ENCODE data around the gene ZNF724. TPM values are rescaled to one million over a fixed set of nuclear protein-coding genes. Genes with fewer than 3 reads are reported as not detected.
"Not testable (repeated sequence)": the region's sequence is repeated elsewhere in the genome, so short reads cannot be mapped to it uniquely, and the experiment has no call there.

The ZNF724 gene
- total RNA-seq, result 0.58 TPM

DNA sequence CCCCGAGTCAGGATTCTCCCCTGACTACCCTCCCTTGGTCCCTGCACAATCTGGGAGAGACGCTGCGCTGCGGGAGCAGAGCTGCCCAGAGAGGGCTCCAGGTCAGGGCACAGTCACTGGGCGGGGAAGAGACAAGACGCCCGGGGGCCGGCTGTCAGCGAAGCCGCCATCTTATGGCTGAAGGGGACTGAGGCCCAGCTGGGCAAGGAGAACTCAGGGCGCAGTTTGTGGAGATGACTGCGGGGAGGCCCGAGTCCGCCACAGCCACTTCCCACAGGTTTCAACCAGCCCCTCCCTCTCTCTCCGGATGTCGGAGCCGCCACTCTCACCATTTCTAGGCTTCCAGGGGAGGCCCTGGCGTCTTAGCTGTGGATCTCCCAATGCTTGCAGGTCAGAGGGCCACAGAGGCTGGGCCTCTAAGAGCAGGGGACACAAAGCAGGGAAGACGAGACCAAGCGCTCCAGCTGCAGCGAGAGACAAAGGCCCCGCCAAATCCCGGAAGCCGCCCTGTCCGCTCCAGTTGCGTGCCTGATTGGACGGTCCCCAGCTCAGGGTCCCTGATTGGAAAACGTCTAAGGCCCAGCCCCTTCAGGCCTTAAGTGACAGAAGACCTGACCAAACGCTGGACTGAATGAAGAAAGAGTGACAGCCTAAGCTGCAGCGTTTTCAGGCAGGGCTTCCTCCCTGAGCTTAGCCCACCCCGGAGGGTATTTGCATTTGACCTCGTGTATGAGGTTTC is at the start of gene ZNF724:
Gene ZNF724 (minus strand): TSS at position 484 of the 739 bp plus-strand sequence. CDS start 152 bp downstream, at position 332.
- peak; percentile 97 for ATAC-seq
- peak; percentile 94 for DNase-seq (ENCODE audit: low spot score)

DNA sequence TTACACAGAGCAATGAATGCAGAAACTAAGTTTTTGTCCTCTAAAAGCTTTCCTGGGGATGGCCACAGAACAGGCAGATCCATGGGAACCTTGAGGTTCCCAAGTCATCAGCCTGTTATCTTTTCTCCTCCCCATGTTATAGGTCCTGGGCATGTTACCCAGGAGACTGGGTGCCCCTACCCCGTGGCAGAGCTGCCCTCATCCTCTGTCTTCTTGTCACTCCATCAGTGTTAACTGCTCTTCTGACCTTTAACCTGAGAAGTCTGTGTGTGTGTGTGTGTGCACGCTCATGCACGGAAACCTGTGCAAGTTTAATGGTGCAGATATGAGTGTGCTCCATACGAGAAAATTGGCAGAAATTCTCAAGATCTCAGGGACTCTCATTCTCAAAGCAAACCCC is 43.9 kb upstream of the ZNF724 start:
- DNase-seq (ENCODE audit: low spot score) (no peak), ATAC-seq (no peak)

DNA sequence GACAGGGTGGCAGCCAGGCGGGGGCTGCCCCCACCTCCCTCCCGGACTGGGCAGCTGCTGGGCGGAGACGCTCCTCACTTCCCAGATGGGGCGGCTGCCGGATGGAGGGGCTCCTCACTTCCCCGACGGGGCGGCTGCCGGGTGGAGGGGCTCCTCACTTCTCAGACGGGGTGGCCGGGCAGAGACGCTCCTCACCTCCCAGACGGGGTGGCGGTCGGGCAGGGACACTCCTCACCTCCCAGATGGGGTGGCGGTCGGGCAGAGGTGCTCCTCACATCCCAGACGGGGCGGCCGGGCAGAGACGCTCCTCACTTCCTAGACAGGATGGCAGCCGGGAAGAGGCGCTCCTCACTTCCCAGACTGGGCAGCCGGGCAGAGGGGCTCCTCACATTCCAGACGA is 39.8 kb upstream of the ZNF724 start:
- ATAC-seq; DNase-seq (ENCODE audit: low spot score): not testable (repeated sequence)

DNA sequence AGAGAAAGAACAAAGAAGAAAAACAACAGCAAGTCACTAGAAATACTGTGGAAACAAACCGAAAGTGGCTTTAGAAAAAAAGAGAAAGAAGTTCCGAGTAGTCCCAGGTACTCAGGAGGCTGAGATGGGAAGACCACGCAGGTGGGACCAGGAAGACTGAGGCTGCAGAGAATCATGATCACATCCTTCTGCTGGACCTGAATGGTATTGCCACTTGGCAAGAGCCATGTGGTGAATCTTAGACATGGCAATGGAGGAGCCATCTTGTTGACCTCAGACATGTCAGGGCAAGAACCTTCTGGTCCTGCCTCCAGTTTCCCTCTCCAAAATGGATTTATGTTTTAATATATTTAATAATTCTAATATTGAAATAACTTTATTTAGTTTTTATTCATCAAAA is 37.4 kb upstream of the ZNF724 start:
- no peak for ATAC-seq

DNA sequence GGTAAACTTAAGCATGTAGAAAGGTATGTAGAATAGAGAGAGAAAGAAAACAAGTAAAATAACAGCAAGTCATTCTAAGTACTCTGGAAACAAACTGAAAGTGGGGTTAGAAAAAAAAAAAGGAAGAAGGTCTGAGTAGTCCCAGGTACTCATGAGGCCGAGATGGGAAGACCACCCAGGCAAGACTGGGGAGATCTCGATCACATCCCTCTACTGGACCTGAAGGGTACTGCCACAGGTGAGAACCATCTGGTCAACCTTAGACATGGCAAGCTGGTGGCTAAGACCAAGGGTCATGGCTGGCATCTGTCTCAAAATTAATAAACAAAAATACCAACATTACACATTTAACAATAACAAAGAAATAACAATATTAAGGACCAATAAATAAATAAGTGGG is 36.3 kb upstream of the ZNF724 start:
- no peak for ATAC-seq

More for the DNA sequence above, 37.4 kb upstream of the ZNF724 start:
- DNase-seq (ENCODE audit: low spot score), result no peak

DNA sequence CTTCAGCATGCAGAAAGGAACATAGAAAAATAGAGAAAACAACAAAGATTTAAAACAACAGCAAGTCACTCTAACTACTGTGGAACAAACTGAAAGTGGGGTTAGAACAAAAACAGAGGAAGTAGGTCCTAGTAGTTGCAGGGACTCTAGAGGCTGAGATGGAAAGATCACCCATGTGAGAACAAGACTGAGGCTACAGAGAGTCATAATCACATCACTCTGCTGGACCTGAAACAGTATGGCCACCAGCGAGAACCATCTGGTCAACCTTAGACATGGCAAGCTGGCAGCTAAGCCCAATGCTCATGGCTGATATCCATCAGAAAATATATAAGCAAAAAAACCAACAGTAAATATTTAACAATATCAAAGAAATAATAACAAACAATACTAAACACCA is 35.8 kb upstream of the ZNF724 start:
- ATAC-seq (no peak), DNase-seq (ENCODE audit: low spot score) (no peak)

More for the DNA sequence above, 36.3 kb upstream of the ZNF724 start:
- no peak for DNase-seq (ENCODE audit: low spot score)

DNA sequence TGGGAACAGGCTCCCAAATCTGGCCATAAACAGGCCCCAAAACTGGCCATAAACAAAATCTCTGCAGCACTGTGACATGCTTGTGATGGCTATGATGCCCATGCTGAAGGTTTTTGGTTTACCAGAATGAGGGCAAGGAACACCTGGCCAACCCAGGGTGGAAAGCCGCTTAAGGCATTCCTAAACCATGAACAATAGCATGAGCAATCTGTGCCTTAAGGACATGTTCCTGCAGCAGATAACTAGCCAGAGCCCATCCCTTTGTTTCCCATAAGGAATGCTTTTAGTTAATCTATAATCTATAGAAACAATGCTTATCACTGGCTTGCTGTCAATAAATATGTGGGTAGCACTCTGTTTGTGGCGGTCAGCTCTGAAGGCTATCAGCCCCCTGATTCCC is 35.1 kb upstream of the ZNF724 start:
- ATAC-seq; DNase-seq (ENCODE audit: low spot score): not testable (repeated sequence)

DNA sequence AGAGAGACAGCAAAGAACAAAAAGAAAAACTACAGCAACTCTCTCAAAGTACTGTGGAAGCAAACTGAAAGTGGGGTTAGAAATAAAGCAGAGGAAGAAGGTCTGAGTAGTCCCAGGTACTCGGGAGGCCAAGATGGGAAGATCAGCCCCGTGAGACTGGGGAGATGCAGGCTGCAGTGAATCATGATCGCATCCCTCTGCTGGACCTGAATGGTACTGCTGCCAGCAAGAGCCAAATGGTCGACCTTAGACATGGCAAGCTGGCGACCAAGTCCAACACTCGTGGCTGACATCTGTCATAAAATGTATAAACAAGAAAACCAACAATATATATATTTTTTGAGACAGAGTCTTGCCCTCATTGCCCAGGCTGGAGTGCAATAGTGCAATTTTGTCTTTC is 33.7 kb upstream of the ZNF724 start:
- DNase-seq (ENCODE audit: low spot score) (no peak), ATAC-seq (peak; percentile 62)

DNA sequence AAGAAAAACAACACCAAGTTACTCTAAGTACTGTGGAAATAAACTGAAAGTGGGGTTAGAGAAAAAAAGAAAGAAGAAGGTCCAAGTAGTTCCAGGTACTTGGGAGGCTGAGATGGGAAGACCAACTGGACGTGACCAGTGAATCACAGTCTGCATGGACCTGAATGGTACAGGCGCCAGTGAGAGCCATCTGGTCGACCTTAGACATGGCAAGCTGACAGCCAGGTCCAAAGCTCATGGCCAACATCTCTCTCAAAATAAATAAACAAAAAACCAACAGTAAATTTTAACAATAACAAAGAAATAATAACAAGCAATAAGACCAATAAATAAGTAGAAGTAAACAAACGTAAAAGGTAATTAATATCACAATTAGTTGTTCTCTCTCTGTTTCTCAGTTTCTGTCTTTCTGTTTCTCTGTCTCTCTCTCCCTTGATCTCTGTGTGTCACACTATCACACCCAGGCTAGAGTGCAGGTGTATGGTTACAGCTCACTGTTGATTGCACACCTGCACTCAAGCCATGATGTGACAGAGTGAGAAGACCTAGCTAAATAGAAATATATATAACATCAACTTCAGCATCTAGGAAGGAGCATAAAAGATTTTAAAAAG is 31.6 kb upstream of the ZNF724 start:
- no peak for DNase-seq (ENCODE audit: low spot score)
- ATAC-seq, result peak; percentile 43

DNA sequence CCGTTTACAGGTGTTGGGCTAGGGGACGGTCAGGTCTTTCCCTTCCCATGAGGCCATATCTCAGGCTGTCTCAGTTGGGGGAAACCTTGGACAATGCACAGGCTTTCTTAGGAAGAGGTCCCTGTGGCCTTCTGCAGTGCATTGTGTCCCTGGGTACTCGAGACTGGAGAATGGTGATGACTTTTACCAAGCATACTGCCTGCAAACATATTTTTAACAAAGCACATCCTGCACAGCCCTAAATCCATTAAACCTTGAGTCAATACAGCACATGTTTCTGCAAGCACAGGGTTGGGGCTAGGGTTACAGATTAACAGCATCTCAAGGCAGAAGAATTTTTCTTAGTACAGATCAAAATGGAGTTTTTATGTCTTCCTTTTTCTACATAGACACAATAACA is 27.9 kb upstream of the ZNF724 start:
- ATAC-seq; DNase-seq (ENCODE audit: low spot score): not testable (repeated sequence)

DNA sequence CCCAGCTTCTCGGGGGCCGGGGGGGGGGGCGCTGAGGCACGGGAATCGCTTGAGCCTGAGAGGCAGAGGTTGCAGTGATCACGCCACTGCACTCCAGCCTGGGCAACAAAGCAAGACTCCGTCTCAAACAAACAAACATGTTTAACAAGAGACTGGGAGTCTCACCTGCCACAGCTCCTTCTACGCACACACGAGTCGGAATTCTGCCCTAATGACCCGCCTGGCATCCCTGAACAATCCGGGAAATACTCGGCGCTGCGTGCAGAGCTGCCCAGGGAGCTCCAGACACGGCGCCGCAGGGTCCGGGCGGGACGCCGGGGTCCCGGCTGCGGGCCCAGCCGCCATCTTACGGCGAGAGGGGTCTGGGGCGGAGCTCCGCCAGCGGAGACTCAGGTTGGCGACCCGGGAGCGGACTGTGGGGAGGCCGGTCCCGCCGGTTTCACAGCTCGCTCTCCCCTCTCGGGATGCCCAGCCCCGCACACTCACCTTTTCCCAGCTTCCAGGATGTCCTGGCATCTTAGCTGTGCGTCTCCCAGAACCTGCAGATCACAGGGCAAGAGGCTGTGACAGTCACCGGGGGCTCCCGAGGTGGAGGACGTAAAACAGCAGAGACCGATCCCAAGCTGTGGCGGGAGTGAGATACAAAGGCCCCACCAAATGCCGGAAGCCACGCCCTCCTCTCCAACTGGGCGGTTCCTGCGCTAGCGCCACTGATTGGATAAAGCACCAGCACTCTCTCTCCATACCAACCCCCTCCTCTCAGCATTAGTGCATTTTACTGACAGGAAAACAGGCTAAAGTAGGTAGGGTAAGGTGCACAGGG is 23.6 kb upstream of the ZNF724 start:
- peak; percentile 98 for ATAC-seq
- peak; percentile 94 for DNase-seq (ENCODE audit: low spot score)

DNA sequence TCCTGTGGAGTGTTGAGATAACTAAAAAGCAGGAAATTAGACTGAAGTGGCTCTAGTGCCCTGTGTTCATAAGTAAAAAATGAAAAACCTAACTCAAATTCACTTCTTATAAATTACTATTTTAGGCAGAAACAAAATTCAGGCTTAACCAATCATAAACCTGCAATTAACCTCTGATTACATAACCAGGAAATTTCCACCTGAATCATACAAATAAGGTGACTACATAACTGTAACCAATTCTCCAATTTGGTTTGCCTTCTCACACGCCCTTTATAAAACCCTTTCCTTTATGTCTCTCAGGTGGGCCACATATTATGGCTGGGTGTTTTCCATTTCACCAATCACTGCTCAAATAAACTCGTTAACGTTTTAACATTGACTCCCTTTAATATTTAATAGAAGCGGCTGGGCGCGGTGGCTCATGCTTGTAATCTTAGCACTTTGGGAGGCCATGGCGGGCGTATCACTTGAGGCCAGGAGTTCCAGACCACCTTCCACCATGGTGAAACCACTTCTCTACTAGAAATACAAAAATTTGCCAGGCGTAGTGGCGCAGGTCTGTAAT is 22.9 kb upstream of the ZNF724 start:
- no peak for DNase-seq (ENCODE audit: low spot score)
- peak; percentile 7 for ATAC-seq

DNA sequence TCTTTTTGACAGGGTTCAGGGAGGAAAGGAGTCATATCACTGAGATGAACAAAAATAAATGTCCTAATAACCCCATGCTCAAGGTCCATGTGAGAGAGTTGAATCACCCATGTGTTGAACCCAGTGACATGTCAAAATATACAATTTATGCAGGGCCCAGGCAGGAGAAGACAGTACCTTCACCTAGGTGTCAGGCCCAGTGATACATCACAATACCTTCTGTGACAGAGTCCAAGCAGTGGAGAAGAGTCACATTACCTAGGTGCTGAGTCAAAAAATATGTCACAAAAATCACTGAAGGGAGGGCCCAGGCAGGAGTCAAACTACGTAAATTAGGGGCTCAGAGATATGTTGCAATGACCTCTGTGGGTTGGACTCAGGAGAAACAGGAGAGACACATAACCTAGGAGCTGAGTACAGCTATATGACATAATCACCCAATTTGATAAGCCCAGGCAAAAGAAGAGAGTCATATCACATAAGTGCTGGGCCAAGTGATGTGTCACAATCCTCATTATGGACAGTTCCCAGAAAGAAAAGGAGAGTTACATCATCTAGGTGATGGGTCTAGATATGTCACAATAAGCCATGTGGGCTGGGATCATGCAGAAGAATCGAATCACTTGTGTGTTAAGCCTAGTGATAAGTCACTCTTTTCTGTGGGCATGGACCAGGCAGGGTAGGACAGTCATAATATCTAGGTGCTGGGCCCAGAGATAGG is 13.8 kb upstream of the ZNF724 start:
- ATAC-seq, result peak; percentile 62
- peak; percentile 67 for DNase-seq (ENCODE audit: low spot score)

DNA sequence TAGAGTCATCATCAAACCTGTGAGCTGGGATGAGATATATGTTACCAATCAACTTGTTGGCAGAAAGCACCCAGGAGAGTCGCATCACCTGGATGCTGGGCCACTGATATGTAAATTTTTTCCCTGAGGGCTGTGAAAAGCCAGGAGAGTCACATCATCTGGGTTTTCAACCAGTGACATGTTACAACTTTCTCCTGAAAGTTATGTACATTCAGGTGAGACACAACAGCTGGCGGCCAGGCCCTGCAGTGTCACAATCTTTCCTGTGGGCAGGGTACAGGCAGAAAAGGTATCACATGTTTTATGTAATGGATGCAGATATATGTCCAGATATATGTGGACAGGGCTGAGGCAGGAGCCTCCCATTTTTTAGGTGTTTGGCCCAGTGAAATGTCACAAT is 13.2 kb upstream of the ZNF724 start:
- DNase-seq (ENCODE audit: low spot score), result no peak
- ATAC-seq, result no peak

DNA sequence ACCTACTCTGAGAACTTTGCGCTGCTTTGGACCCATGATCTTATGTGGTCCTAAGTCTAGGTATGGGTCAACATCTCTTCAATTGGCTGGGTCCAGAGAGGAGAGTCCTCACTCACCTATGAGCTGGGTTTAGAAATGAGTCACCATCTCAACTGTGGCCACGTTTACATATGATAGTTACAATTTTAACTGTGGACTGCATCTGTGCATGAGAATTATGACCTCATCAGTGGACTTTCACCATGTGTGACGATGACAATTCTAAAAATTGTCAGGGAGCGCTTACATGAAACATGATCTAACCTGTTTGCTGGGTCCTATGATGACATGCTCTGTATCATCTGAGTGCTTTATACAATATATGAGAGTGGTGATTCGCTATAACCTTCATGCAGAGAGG is 12.7 kb upstream of the ZNF724 start:
- no peak for ATAC-seq
- DNase-seq (ENCODE audit: low spot score), result no peak

DNA sequence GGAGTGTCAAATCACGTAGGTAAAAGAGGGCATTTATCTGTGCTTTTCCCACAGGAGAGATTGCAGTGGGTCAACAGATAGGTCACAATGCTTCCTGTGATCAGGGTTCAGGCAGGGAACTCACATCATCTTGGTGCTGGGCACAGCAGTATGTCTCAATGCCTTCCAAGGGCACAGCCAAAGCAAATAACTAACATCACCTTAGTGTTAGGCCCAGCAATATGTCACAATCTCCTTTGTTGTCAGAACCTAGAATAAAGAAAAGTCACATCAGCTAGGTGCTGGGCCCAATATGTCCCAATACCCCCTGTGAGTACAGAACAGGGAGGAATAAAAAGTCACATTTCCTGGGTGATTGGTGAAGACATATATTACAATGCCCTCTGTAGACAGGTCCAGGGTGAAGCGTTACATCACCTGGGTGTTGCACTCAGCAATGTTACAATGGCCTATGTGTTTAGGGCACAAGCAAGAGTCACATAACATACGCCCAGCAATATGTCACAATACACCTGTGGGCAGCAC is 11.4 kb upstream of the ZNF724 start:
- DNase-seq (ENCODE audit: low spot score) (peak; percentile 89), ATAC-seq (peak; percentile 74)

DNA sequence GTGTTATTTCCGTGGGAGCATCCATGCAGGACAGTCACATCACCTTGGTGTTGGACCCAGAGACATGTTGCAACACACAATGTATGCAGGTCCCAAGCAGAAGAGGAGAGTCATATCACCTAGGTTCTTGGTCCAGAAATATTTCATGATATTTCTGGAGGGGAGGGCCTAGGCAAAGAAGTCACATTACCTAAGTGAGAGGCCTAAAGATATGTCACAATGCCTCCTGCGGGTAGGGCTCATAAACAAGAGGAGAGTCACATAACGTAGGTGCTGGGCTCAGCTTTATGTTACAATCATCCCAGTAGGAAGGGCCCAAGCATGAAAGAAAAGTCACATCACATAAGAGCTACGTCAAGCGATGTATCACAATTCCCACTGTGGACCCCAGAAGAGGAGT is 10.8 kb upstream of the ZNF724 start:
- no peak for DNase-seq (ENCODE audit: low spot score)
- no peak for ATAC-seq

DNA sequence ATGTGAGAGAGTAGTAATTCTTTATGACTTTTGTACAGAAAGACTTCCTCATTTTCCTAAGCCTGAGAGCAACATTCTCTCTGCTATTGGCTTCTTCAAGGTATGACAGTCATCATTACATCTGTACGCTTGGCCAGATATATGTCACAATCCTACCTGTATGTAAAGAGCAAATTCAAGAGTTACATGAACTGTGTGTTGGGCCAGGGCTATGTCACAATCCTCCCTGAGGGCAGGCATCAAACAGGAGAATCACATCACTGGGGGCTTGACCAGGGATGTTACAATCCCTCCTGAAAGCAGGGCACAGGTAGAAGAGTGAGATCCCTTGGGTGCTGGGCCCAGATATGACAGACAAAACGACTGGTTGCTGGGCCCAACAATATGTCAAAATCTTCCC is 9.8 kb upstream of the ZNF724 start:
- no peak for ATAC-seq
- no peak for DNase-seq (ENCODE audit: low spot score)

DNA sequence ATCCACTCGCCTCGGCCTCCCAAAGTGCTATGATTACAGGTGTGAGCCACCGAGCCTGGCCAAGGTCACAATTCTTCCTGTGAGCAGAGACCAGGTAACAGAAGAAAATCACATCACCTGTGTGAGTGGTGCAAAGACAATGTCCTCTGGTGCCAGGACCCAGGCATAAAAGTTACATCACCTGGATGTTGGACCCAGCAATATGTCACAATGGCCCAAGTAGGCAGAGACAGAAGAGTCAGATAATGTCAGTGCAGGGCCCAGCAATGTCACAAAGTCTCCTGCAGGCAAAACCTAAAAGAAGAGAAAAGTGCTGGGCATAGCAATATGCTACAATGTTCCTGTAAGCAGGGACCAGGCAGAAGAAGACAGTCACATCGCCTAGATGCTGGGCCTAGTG is 5.5 kb upstream of the ZNF724 start:
- DNase-seq (ENCODE audit: low spot score), result no peak
- peak; percentile 62 for ATAC-seq

DNA sequence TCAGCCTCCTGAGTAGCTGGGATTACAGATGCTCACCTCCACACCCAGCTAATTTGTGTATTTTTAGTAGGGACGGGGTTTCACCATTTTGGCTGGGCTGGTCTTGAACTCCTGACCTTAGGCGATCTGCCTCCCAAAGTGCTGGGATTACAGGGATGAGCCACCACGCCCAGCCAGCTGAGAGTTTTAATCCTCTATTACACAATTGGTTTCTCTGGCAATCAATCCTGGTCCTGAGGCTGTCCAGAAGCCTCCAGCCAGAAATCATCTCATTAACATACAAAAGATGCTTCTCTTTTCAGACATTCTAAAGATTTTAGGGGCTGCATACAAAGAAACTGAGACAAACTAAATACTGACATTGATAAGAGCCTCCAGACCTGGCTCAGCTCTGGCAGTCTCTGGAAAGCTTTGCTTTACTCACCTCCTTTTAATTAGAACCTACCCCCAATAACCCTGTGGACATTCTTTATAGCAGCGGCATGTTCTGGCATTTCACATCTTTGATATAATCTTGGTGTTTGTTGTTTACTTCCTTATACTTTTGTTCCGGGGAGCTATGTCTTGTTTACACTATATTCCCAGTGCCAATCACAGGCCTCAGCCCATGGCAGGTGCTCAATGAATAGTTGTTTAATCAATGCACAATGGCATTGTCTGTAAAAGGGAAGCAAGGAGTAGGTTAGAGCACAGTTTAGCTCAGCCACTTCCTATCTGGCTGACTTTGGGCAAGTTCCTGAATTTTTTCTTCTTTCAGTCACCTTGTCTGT is 4.1 kb upstream of the ZNF724 start:
- no peak for ATAC-seq
- no peak for DNase-seq (ENCODE audit: low spot score)

Data from left lobe of liver (tissue), 2 donors.